ENCODE data around the gene RAPGEF1.

RAPGEF1 gene

DNA sequence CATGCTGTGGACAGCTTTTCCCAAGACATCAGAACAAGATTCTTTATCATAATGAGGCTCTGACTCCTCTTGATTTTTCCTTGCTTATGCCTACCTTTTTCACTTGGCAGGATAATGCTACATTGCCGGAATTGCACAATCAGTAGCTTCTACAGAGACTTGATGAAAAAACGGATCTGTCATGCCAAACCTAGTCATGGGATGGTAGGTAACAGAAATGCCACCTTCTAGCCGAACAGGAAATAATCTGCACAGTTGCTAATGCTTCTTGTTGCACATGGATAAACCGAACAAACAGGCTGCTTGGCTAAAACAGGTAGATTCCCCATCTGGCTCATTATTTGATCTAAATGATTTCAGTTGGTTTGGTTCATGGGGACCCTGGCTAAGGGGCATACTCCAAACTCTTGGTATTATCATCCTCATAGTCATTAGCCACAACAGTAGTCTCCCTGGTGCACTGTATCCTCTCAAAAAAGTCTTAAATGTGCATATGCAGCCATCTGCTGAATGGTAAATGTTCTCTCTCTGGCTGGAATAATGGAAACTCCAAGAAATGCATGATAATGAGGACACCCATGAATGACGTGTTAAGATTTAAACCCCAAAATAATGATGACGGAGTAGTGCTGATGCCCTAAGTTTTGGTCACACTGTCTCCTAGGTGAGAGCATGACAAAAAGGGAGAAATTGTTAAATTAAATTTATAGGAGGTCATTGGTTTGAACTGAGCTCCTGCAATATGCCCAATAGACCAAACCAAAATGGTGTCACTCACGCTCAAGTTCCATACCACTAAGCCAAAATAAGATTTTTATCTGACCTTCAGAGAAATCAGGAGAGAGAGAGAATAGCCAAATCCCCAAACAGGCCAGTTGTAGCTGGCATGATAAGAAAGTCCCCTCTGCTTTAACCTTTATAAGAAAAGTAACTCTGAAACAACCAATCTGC is 47.0 kb downstream of the RAPGEF1 start:
- DNase-seq (ENCODE audit: low read depth), result no peak
- TF ChIP-seq POLR2A (IDR thresholded peaks at IDR 0.05; ENCODE audit: extremely low read depth, insufficient read length) (no peak), MYC (IDR thresholded peaks at IDR 0.05; ENCODE audit: low read depth, low read length) (no peak)
- TF ChIP-seq, protein P1, sequence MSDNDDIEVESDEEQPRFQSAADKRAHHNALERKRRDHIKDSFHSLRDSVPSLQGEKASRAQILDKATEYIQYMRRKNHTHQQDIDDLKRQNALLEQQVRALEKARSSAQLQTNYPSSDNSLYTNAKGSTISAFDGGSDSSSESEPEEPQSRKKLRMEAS (IDR thresholded peaks at IDR 0.05; ENCODE audit: low read depth, low read length), result no peak
- TF ChIP-seq, protein P2, sequence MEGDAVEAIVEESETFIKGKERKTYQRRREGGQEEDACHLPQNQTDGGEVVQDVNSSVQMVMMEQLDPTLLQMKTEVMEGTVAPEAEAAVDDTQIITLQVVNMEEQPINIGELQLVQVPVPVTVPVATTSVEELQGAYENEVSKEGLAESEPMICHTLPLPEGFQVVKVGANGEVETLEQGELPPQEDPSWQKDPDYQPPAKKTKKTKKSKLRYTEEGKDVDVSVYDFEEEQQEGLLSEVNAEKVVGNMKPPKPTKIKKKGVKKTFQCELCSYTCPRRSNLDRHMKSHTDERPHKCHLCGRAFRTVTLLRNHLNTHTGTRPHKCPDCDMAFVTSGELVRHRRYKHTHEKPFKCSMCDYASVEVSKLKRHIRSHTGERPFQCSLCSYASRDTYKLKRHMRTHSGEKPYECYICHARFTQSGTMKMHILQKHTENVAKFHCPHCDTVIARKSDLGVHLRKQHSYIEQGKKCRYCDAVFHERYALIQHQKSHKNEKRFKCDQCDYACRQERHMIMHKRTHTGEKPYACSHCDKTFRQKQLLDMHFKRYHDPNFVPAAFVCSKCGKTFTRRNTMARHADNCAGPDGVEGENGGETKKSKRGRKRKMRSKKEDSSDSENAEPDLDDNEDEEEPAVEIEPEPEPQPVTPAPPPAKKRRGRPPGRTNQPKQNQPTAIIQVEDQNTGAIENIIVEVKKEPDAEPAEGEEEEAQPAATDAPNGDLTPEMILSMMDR (IDR thresholded peaks at IDR 0.05; ENCODE audit: low read depth, low read length), result no peak
- no peak overlapping the region for H3K4me3 ChIP-seq (ENCODE audit: low read depth, low read length)

DNA sequence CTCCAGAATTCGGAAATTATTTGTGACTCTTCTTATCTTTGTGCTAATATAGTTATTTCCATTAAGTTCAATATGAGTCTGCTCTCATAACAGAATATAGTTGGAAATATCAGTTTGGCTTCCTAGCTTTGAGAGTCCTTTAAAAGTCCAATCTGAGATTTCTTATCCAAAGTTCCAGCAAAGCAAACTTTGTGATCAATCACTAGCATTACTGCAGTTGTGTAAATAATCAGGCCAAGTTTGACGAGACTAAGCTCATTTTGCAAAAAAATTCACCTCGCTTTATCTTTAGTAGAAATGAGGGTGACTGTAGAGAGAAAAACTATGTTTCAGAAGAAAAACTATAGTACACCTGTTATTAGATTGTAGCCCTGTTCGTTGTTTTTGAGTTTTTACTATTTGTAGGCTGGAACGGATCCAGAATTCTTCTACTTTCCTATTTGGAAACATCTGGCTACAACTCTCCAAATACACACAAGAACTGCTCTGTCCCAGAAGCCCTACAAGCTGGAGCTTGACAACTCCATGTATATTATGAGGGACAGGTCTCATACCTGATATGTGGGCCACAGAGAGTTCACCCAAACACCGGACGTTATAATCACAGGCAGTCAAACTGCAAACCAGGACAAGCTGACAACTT is 47.8 kb downstream of the RAPGEF1 start:
- no peak for DNase-seq (ENCODE audit: low read depth)
- no peak overlapping the region for H3K4me3 ChIP-seq (ENCODE audit: low read depth, low read length)

DNA sequence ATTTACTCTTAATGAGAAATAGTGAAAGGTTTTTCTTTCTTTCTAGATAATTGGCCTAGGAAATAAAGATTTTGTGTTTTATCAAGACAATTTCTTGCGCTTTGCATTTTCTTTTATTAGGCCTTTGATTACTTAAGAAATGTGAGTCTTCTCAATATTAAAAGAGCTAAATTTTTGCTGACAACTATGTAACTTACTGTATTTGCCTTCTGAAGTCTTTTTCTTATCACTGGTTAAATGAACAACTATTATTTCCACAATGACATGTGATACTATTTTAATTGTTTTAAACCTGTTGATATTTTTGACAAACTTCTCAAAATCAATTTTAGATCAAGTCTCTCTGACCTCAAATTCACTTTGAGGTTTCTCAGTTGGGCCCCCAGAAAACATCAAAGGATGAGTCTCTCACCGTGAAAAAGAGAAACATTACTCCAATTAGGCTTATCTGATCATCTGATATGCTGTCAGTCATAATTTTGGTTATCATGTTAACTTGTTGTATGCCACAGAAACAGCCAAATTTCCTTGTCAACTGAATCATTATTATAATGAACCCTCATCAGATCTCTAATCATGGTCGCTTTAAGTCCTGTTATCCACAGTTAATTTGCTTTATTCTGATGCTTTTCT is 48.8 kb downstream of the RAPGEF1 start:
- H3K4me3 ChIP-seq (ENCODE audit: low read depth, low read length), result no peak overlapping the region
- no peak for DNase-seq (ENCODE audit: low read depth)
- no peak for TF ChIP-seq MYC (IDR thresholded peaks at IDR 0.05; ENCODE audit: low read depth, low read length)
- TF ChIP-seq, protein P2 (IDR thresholded peaks at IDR 0.05; ENCODE audit: low read depth, low read length), result no peak
- TF ChIP-seq POLR2A (IDR thresholded peaks at IDR 0.05; ENCODE audit: extremely low read depth, insufficient read length), result no peak
- TF ChIP-seq, protein P1 (IDR thresholded peaks at IDR 0.05; ENCODE audit: low read depth, low read length), result no peak

More for the DNA sequence above, 47.8 kb downstream of the RAPGEF1 start:
- TF ChIP-seq, protein P2 (IDR thresholded peaks at IDR 0.05; ENCODE audit: low read depth, low read length), result no peak
- TF ChIP-seq POLR2A (IDR thresholded peaks at IDR 0.05; ENCODE audit: extremely low read depth, insufficient read length), result no peak
- TF ChIP-seq, protein P1 (IDR thresholded peaks at IDR 0.05; ENCODE audit: low read depth, low read length), result no peak
- TF ChIP-seq MYC (IDR thresholded peaks at IDR 0.05; ENCODE audit: low read depth, low read length), result no peak

DNA sequence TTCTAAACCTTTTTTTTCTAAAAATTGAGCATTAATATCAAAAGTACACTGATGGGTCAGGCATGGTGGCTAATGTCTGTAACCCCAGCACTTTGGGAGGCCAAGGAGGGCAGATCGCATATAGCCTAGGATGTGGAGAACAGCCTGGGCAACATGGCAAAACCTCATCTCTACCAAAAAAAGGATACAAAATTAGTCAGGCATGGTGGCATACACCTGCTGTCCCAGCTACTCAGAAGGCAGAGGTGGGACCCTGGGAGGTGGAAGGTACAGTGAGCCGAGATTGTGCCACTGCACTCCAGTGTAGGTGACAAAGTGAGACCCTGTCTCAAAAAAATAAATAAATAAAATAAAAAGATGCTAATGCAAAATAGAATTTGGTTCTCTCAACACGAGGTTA is 49.4 kb downstream of the RAPGEF1 start:
- DNase-seq (ENCODE audit: low read depth), result no peak
- no peak overlapping the region for H3K4me3 ChIP-seq (ENCODE audit: low read depth, low read length)
- TF ChIP-seq MYC (IDR thresholded peaks at IDR 0.05; ENCODE audit: low read depth, low read length), result no peak
- TF ChIP-seq, protein P1 (IDR thresholded peaks at IDR 0.05; ENCODE audit: low read depth, low read length), result no peak
- no peak for TF ChIP-seq POLR2A (IDR thresholded peaks at IDR 0.05; ENCODE audit: extremely low read depth, insufficient read length)
- TF ChIP-seq, protein P2 (IDR thresholded peaks at IDR 0.05; ENCODE audit: low read depth, low read length), result no peak

DNA sequence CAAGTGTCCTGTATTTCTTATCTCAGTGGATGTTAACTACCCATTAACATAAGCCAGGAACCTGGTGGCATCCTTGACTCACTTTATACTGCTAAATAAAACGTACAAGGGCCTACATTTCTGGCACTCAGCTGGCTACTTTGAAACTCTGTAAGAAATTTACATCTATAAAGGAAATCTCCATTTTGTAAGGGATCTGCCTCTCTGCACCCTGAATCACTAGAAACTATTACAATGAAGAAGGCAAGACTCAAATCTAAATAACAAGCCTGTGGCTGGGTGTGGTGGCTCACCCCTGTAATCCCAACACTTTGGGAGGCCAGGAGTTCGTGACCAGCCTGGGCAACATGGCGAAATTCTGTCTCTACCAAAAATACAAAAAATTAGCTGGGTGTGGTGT is 51.5 kb downstream of the RAPGEF1 start:
- H3K4me3 ChIP-seq (ENCODE audit: low read depth, low read length), result no peak overlapping the region
- TF ChIP-seq, protein P2 (IDR thresholded peaks at IDR 0.05; ENCODE audit: low read depth, low read length), result no peak
- TF ChIP-seq MYC (IDR thresholded peaks at IDR 0.05; ENCODE audit: low read depth, low read length) (no peak), POLR2A (IDR thresholded peaks at IDR 0.05; ENCODE audit: extremely low read depth, insufficient read length) (no peak)
- TF ChIP-seq, protein P1 (IDR thresholded peaks at IDR 0.05; ENCODE audit: low read depth, low read length), result no peak

More for the DNA sequence above, 51.5 kb downstream of the RAPGEF1 start:
- no peak for DNase-seq (ENCODE audit: low read depth)
